GM10248 (cell line): Measurements from ENCODE around the gene CTXND1.

ENCODE experiments used
- CTCF ChIA-PET: fragments of 300-600 bp; sonication (Branson Sonifier 250); formaldehyde crosslinking; extraction: SDS; loops from one replicate; lab custom pipeline; 2021; ENCODE audit warnings: antibody characterized with exemption; lab: Yijun Ruan, JAX
- POLR2A ChIA-PET: fragments of 350-650 bp; sonication (Branson Sonifier 250); formaldehyde crosslinking; extraction: SDS; loops from one replicate; lab custom pipeline; 2020; ENCODE audit warnings: antibody characterized with exemption; lab: Yijun Ruan, JAX
- DNase-seq: peaks from one replicate; pipeline ENCODE4 v3.0.0; 2012; ENCODE audit errors: extremely low spot score
- CTCF ChIP-seq: IDR thresholded peaks from 2 replicates; pipeline ENCODE4 v1.5.1; 2012; ENCODE audit warnings: mild to moderate bottlenecking, low read depth; ENCODE audit errors: extremely low read depth, missing control alignments, control extremely low read depth

CTXND1 gene

GRCh38 chr15:80177156-80177555, 74.9 kb downstream of the CTXND1 start:
- CTCF ChIA-PET: interaction anchor here (1.1 to 1.3 kb wide), 2 partner anchors 9 to 580 kb away, joined by 3 to 5 read pairs; no protein-coding TSS in a partner anchor
- DNase-seq: no peak
- POLR2A ChIA-PET: no interaction called here
- no peak for TF ChIP-seq CTCF

DNA sequence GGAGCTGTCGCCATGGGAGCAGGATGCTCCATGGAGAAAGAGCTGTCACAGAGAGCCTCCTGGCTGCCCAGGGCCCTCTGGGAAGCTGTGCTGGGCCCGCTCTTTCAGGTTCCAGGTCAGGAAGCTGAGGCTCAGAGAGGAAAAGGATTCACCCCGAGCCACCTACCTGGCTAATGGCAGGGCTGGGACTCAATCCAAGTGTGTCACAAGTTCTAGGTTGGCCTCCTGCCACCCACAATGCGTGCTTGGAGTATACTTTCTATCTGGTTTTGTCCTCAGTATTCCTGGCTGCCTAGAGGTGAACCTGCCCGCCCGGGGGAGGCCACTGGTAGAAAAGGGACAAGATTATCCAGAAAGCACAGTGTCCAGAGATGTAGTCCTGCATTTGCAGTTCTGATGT, 75.6 kb downstream of the CTXND1 start:
- no peak for TF ChIP-seq CTCF
- POLR2A ChIA-PET: interaction anchor here (0.6 kb wide), 1 partner anchor 253 kb away, joined by 9 read pairs; no protein-coding TSS in a partner anchor
- CTCF ChIA-PET: interaction anchor here (1.0 to 1.3 kb wide), 3 partner anchors 8 to 579 kb away, joined by 3 to 5 read pairs (median 3); no protein-coding TSS in a partner anchor
- DNase-seq: no peak

- POLR2A ChIA-PET: no interaction called here
- TF ChIP-seq CTCF: no peak
- DNase-seq: no peak
- CTCF ChIA-PET: interaction anchor here (1.5 kb wide), 1 partner anchor 322 kb away, joined by 3 read pairs; no protein-coding TSS in a partner anchor
These were observed 76.6 kb downstream of the CTXND1 start for GRCh38 chr15:80175436-80175835.

- ChIA-PET CTCF (interaction anchor here (0.8 to 3.2 kb wide), 19 partner anchors 8 to 795 kb away, joined by 3 to 16 read pairs (median 4); no protein-coding TSS in a partner anchor), POLR2A (no interaction called here)
- no peak for DNase-seq
- TF ChIP-seq CTCF: no peak
These were observed 77.8 kb downstream of the CTXND1 start for GRCh38 chr15:80174017-80174746.

DNA sequence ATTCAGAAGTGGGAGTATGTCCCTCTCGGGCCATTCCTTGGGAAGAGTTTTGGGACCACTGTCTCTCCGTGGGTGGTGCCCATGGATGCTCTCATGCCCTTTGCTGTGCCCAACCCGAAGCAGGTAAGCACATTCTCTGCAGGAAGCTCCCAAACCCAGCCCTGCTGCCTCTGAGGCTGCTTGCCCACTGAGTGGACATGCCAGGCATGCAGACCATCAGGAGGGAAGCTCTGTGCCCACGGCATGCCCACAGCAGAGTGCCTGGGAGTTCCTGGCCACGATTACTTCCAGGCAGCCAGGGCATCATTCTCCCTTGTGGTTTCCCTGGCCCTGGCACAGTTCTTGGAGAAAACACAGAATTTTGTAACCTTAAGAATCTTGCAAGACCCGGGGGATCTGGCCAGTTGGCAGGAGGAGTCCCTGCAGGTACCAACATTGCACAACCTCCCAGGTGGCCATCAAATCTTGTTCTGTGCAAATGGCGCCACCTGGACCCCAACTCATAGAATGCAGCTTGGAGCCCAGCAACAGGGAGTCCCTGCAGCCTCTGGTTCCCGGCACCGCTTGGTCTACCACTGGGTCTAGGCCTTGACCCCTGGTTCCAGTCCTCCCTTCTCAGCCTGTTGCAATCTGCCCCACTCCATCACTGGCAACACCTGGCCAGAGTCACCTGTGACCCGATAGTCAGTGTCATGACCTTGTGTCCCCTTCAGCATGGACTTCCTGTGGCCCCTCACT, 78.8 kb downstream of the CTXND1 start:
- peak; percentile 81 for DNase-seq
- TF ChIP-seq CTCF: peak; percentile 90
- POLR2A ChIA-PET: no interaction called here
- CTCF ChIA-PET: interaction anchor here (0.7 to 3.2 kb wide), 23 partner anchors 9 to 834 kb away, joined by 3 to 16 read pairs (median 4); partner anchors contain the start of gene BCL2A1

- no peak for DNase-seq
- no peak for TF ChIP-seq CTCF
- ChIA-PET POLR2A (no interaction called here), CTCF (interaction anchor here (0.7 to 3.2 kb wide), 20 partner anchors 9 to 793 kb away, joined by 3 to 16 read pairs (median 4); no protein-coding TSS in a partner anchor)
These were observed 79.6 kb downstream of the CTXND1 start for GRCh38 chr15:80172401-80172800.
